K562 (cell line): ENCODE measurements around the gene IGFL1. TPM values are rescaled to one million over a fixed set of nuclear protein-coding genes. Genes with fewer than 3 reads are reported as not detected.

Source experiments
- ATAC-seq: fragments of 200-7000 bp; cut with Tn5 transposase; 3 replicates; pipeline ENCODE4 v1.9.1; 2020; ENCODE audit warnings: moderate library complexity
- BruUV-seq: library from RNA; stranded (reverse); fragments of 400-500 nt; replicated peaks from 2 replicates; lab custom pipeline; 2021; lab: Mats Ljungman, UMichigan
- CTCF ChIA-PET: fragments of 300-600 bp; formaldehyde crosslinking; extraction: SDS; loops from one replicate; lab custom pipeline; 2021; ENCODE audit warnings: low intra/inter-chr PET ratio; lab: Yijun Ruan, JAX
- POLR2A ChIA-PET: fragments of 300-600, 350-650 bp; sonication (Branson Sonifier 250); formaldehyde crosslinking; extraction: SDS; loops from one replicate; lab custom pipeline; 2021; ENCODE audit warnings: antibody characterized with exemption, inconsistent platforms; lab: Yijun Ruan, JAX
- DNase-seq, 4 experiments: peaks; one replicate each; pipeline versions ENCODE4 v3.0.0 to v3.0.0-alpha.2; 2011 to 2018; ENCODE audit warnings: low spot score in 3 of 4, mixed read lengths in 3 of 4; ENCODE audit errors: extremely low read depth in 1 of 4
- FAIRE-seq: peaks from 2 replicates; lab custom pipeline; 2011; peaks lifted over from hg19 to GRCh38; lab: Jason Lieb, UNC
- H2AFZ ChIP-seq: 2 replicates; pipeline ENCODE4 v1.6.0; 2011; ENCODE audit warnings: low read depth, low read length, control low read depth, inconsistent platforms
- H3K27ac ChIP-seq: fragments of 200-600 bp; 3 replicates; pipeline ENCODE4 v1.8.0; 2011; ENCODE audit warnings: low read depth, mild to moderate bottlenecking, control low read depth, inconsistent platforms, low read length, moderate library complexity, mixed read lengths; ENCODE audit errors: extremely low read depth
- H3K27me3 ChIP-seq, 2 experiments: fragments of 300-600 bp in 1 of 2; 2 replicates in 1 of 2; 3 replicates in 1 of 2; pipeline versions ENCODE4 v1.6.0 to v1.8.0; 2011; ENCODE audit warnings: inconsistent platforms in 2 of 2, low read length in 2 of 2, mild to moderate bottlenecking in 1 of 2, mixed read lengths in 1 of 2, moderate library complexity in 1 of 2; ENCODE audit not compliant: control insufficient read depth in 2 of 2, insufficient read depth in 2 of 2
- H3K36me3 ChIP-seq: fragments of 300-600 bp; 3 replicates; pipeline ENCODE4 v1.8.0; 2011; ENCODE audit warnings: mild to moderate bottlenecking, low read length, inconsistent platforms; ENCODE audit not compliant: control insufficient read depth, insufficient read depth
- H3K4me1 ChIP-seq, 2 experiments: fragments of 200-600 bp in 1 of 2; replicated peaks in 1 of 2; 2 replicates in 1 of 2; 3 replicates in 1 of 2; pipeline versions ENCODE4 v1.5.1 to v1.8.0; 2011; ENCODE audit warnings: inconsistent platforms in 2 of 2, low read length in 2 of 2, mild to moderate bottlenecking in 1 of 2, mixed read lengths in 1 of 2, moderate library complexity in 1 of 2; ENCODE audit not compliant: control insufficient read depth in 2 of 2, insufficient read depth in 2 of 2
- H3K4me2 ChIP-seq: 2 replicates; pipeline ENCODE4 v1.6.1; 2011; ENCODE audit warnings: low read length, control low read depth, inconsistent platforms, mixed read lengths; ENCODE audit not compliant: insufficient read depth
- H3K4me3 ChIP-seq: fragments of 200-600 bp; sonication (generic), shearing (Covaris generic); 2 replicates; pipeline ENCODE4 v1.5.1; 2016; ENCODE audit warnings: control low read depth, inconsistent platforms
- H3K79me2 ChIP-seq: fragments of 200-600 bp; 3 replicates; pipeline ENCODE4 v1.8.0; 2011; ENCODE audit warnings: low read length, inconsistent platforms; ENCODE audit not compliant: control insufficient read depth, insufficient read depth
- H3K9ac ChIP-seq, 2 experiments: 2 replicates each; pipeline versions ENCODE4 v1.6.0 to v1.6.1; 2011; ENCODE audit warnings: low read depth in 2 of 2, low read length in 2 of 2, control low read depth in 1 of 2, inconsistent platforms in 1 of 2, mild to moderate bottlenecking in 1 of 2, mixed read lengths in 1 of 2; ENCODE audit not compliant: insufficient read depth in 1 of 2
- H3K9me1 ChIP-seq: one replicate; pipeline ENCODE4 v1.6.0; 2011; ENCODE audit warnings: inconsistent platforms, mild to moderate bottlenecking, low read length, moderate library complexity; ENCODE audit not compliant: control insufficient read depth, insufficient read depth
- H3K9me3 ChIP-seq: replicated peaks from 2 replicates; pipeline ENCODE4 v1.5.1; 2011; ENCODE audit warnings: low read depth, low read length, inconsistent platforms; ENCODE audit not compliant: control insufficient read depth, insufficient read depth
- H4K20me1 ChIP-seq: replicated peaks from 2 replicates; pipeline ENCODE4 v1.6.1; 2011; ENCODE audit warnings: low read length, inconsistent platforms, mixed read lengths; ENCODE audit not compliant: control insufficient read depth, insufficient read depth
- CC2D1A ChIP-seq: fragments of 450-650 bp; IDR thresholded peaks from 2 replicates; pipeline ENCODE4 v1.6.1; 2017; ENCODE audit warnings: mild to moderate bottlenecking
- ELK3 ChIP-seq: fragments of 450-650 bp; formaldehyde crosslinking; IDR thresholded peaks from 2 replicates; pipeline ENCODE4 v1.4.0; 2020; ENCODE audit warnings: mild to moderate bottlenecking
- FOXK1 ChIP-seq: sonication (generic); formaldehyde crosslinking; IDR thresholded peaks from 2 replicates; pipeline ENCODE4 v1.8.0; 2022; ENCODE audit warnings: missing genetic modification reagents, mild to moderate bottlenecking, borderline replicate concordance
- HDAC6 ChIP-seq: IDR thresholded peaks from 2 replicates; pipeline ENCODE4 v1.6.1; 2012; ENCODE audit warnings: low read depth, mild to moderate bottlenecking, control low read depth, inconsistent platforms, low read length, moderate library complexity
- IFI16 ChIP-seq: fragments of 250-450 bp; sonication (Bioruptor Pico); IDR thresholded peaks from 2 replicates; pipeline ENCODE4 v2.1.2; 2022; ENCODE audit warnings: mild to moderate bottlenecking, inconsistent platforms
- KHSRP ChIP-seq: fragments of 450-650 bp; IDR thresholded peaks from 2 replicates; pipeline ENCODE4 v1.6.1; 2017
- MED1 ChIP-seq: sonication (generic); formaldehyde crosslinking; IDR thresholded peaks from 2 replicates; pipeline ENCODE4 v1.8.1; 2023; ENCODE audit warnings: missing genetic modification reagents, borderline replicate concordance
- MIER1 ChIP-seq: fragments of 450-650 bp; IDR thresholded peaks from 2 replicates; pipeline ENCODE4 v1.6.1; 2016; ENCODE audit warnings: antibody characterized with exemption, mild to moderate bottlenecking, low read depth
- NCOA2 ChIP-seq, 2 experiments: fragments of 450-650 bp; IDR thresholded peaks; 2 replicates each; pipeline ENCODE4 v1.6.1; 2018; ENCODE audit warnings: mild to moderate bottlenecking in 2 of 2, moderate library complexity in 1 of 2; ENCODE audit not compliant: partially characterized antibody in 2 of 2
- PTTG1 ChIP-seq: fragments of 450-650 bp; IDR thresholded peaks from 2 replicates; pipeline ENCODE4 v1.6.1; 2016; ENCODE audit warnings: low read depth, mild to moderate bottlenecking, missing genetic modification characterization, missing compliant biosample characterization
- SNIP1 ChIP-seq: fragments of 450-650 bp; IDR thresholded peaks from 2 replicates; pipeline ENCODE4 v1.7.1; 2017; ENCODE audit warnings: low read depth, mild to moderate bottlenecking
- SNRNP70 ChIP-seq: fragments of 200-400 bp; formaldehyde crosslinking; optimal IDR thresholded peaks from 2 replicates; pipeline ENCODE3; 2017; ENCODE audit warnings: low read depth, low read length
- SOX6 ChIP-seq: fragments of 450-650 bp; IDR thresholded peaks from 2 replicates; pipeline ENCODE4 v1.6.1; 2014; ENCODE audit warnings: mild to moderate bottlenecking
- SP2 ChIP-seq: IDR thresholded peaks from 2 replicates; pipeline ENCODE4 v1.6.1; 2011; ENCODE audit warnings: mild to moderate bottlenecking, low read depth, low read length, moderate library complexity; ENCODE audit not compliant: poor library complexity, severe bottlenecking; ENCODE audit errors: extremely low read depth
- TAF15 ChIP-seq: fragments of 200-400 bp; formaldehyde crosslinking; IDR thresholded peaks from 2 replicates; pipeline ENCODE4 v1.6.1; 2017; ENCODE audit warnings: mild to moderate bottlenecking, low read depth, low read length, moderate library complexity
- THRB ChIP-seq: fragments of 450-650 bp; formaldehyde crosslinking; conservative IDR thresholded peaks from 2 replicates; pipeline ENCODE4 v1.4.0; 2022; ENCODE audit warnings: mild to moderate bottlenecking, missing genetic modification characterization
- TOE1 ChIP-seq, 2 experiments: fragments of 450-650 bp in 1 of 2; sonication (generic) in 1 of 2; formaldehyde crosslinking in 1 of 2; IDR thresholded peaks; 2 replicates each; pipeline versions ENCODE4 v1.7.1 to v1.8.0; 2016 to 2022; ENCODE audit warnings: borderline replicate concordance in 2 of 2, mild to moderate bottlenecking in 2 of 2, antibody characterized with exemption in 1 of 2, inconsistent platforms in 1 of 2, low read depth in 1 of 2, missing genetic modification reagents in 1 of 2, moderate library complexity in 1 of 2
- ZNF280A ChIP-seq: fragments of 450-650 bp; IDR thresholded peaks from 2 replicates; pipeline ENCODE4 v1.6.1; 2018; ENCODE audit warnings: mild to moderate bottlenecking, low read depth; ENCODE audit not compliant: partially characterized antibody
- WGBS: fragments of 100-300 bp; shearing (Covaris generic); methylation state at CpG from one replicate; pipeline ENCODE4 v1.1.6; 2016; ENCODE audit warnings: low coverage, mixed read lengths; ENCODE audit not compliant: insufficient coverage; ENCODE audit errors: missing lambda C conversion rate; 5-methylcytosine and 5-hydroxymethylcytosine counted together
- in situ Hi-C: fragments of 300-500 bp; cut with MboI; formaldehyde crosslinking; loops from 4 replicates; pipeline ENCODE4 v1.15.0; 2018; ENCODE audit warnings: inconsistent platforms, mixed read lengths
- intact Hi-C: fragments of 100-400 bp; cut with micrococcal nuclease; formaldehyde crosslinking; loops from 2 replicates; pipeline ENCODE4 v1.14.2; 2022
- polyA plus RNA-seq, 8 experiments: library from polyadenylated mRNA; depleted of rRNA in 4 of 8; stranded (reverse) in 5 of 8; unstranded in 3 of 8; fragments of >200 nt; fragmentation: Nextera tagmentation in 2 of 8; fragmentation: Illumina TruSeq in 1 of 8; extraction: Ambion mirVana in 2 of 8; extraction: Trizol in 1 of 8; gene quantifications; 2 replicates each; pipeline versions ENCODE4 v1.2.1 to v1.2.3, GENCODE V29; 2011 to 2014; ENCODE audit warnings: inconsistent platforms in 1 of 8, missing spikeins in 1 of 8
- total RNA-seq, 7 experiments: library from RNA; depleted of rRNA in 6 of 7; stranded (reverse); fragments of >200 nt in 6 of 7; fragmentation: Illumina TruSeq in 2 of 7; extraction: Trizol in 2 of 7; gene quantifications; 2 replicates each; pipeline versions ENCODE4 v1.2.1 to v1.2.3, GENCODE V29; 2011 to 2021; ENCODE audit warnings: low replicate concordance in 1 of 7

The IGFL1 gene
- total and polyA plus RNA-seq, 9 of the 15 experiments (the other 6 are each of a cell fraction or from before 2014, with no cell fraction given) = not detected

- no TSS peak for BruUV-seq
- no peaks in the 10 kb centered on the region for H3K79me2 ChIP-seq
- FAIRE-seq (peak; percentile 99), DNase-seq (peak; percentile 69 to 83 (median 76)), ATAC-seq (peak; percentile 99)
- in situ Hi-C loops (no loop called here), intact Hi-C loops (no loop called here)
- H3K9me3 ChIP-seq = no peaks in the 10 kb centered on the region
- peaks cover 6 to 7% of the 10 kb centered on the region in 2 experiments; a peak in 4 of 5 replicates for H3K4me1 ChIP-seq
- 2% methylated on average over 11 of the region's 11 CpGs for WGBS
- ChIA-PET POLR2A (interaction anchor here (0.5 to 1.4 kb wide), 6 partner anchors 12 to 302 kb away, joined by 3 to 5 read pairs (median 4); no protein-coding TSS in a partner anchor), CTCF (interaction anchor here (0.6 to 1.0 kb wide), 2 partner anchors 115 to 350 kb away, joined by 3 to 4 read pairs; no protein-coding TSS in a partner anchor)
- H3K9ac ChIP-seq = no peak overlapping the region
- no peaks in the 10 kb centered on the region for H3K36me3 ChIP-seq
- no peaks in the 10 kb centered on the region for H3K9me1 ChIP-seq
- no peak overlapping the region for H3K4me3 ChIP-seq
- H3K27me3 ChIP-seq = peaks cover 0 to 12% of the 10 kb centered on the region in 2 experiments; a peak in 4 of 5 replicates
- peak overlapping the region; percentile 41 for H3K4me2 ChIP-seq
- H2AFZ ChIP-seq = peak overlapping the region; percentile 35
- peak overlapping the region; percentile 66; the same call in 2 of the 3 replicates for H3K27ac ChIP-seq
- H4K20me1 ChIP-seq = no peaks in the 10 kb centered on the region
- no peak for TF ChIP-seq IFI16 (CRISPR knock-in tag)
- no peak; the same call in 1 of the 2 replicates for TF ChIP-seq TOE1 (IDR thresholded peaks at IDR 0.05; ENCODE audit: borderline replicate concordance)
- no peak for TF ChIP-seq TOE1 (CRISPR knock-in tag; IDR thresholded peaks at IDR 0.05; ENCODE audit: borderline replicate concordance, low read depth)
- no peak for TF ChIP-seq ELK3 (CRISPR knock-in tag)
- TF ChIP-seq KHSRP = no peak
- TF ChIP-seq PTTG1 (tag) = no peak
- TF ChIP-seq SNRNP70 = no peak
- no peak for TF ChIP-seq HDAC6
- TF ChIP-seq MIER1 = no peak
- no peak for TF ChIP-seq NCOA2 (IDR thresholded peaks at IDR 0.05; ENCODE audit: partially characterized antibody in 2 of 2)
- no peak for TF ChIP-seq SNIP1
- 0 out of 2 replicates have a peak, but pooled peaks have one; percentile 6 for TF ChIP-seq THRB (CRISPR knock-in tag)
- no peak for TF ChIP-seq CC2D1A
- no peak for TF ChIP-seq TAF15
- no peak for TF ChIP-seq MED1 (CRISPR knock-in tag)
- TF ChIP-seq SOX6 = peak; percentile 97
- no peak; the same call in 1 of the 2 replicates for TF ChIP-seq FOXK1 (CRISPR knock-in tag)
- no peak for TF ChIP-seq SP2
- no peak for TF ChIP-seq ZNF280A
These were observed 36.4 kb upstream of the IGFL1 start for GRCh38 chr19:46192992-46193650.
